GM23338 (cell line): ENCODE results near the gene SEC24C. TPM values are rescaled to one million over a fixed set of nuclear protein-coding genes. Genes with fewer than 3 reads are reported as not detected.

Experiments
- ATAC-seq: fragments of 200-7000 bp; cut with Tn5 transposase; 3 replicates; pipeline ENCODE4 v1.9.1; 2020
- DNase-seq: peaks from one replicate; pipeline ENCODE4 v3.0.0-alpha.2; 2015; ENCODE audit warnings: low spot score
- H2AFZ ChIP-seq: fragments of 200-600 bp; sonication (generic); 2 replicates; pipeline ENCODE4 v1.8.0; 2016; ENCODE audit warnings: antibody characterized with exemption, mild to moderate bottlenecking, moderate library complexity
- H3F3A ChIP-seq: fragments of 200-600 bp; sonication (generic); replicated peaks from 2 replicates; pipeline ENCODE4 v1.8.0; 2017; ENCODE audit warnings: antibody characterized with exemption, mixed run types, low read depth
- H3K27ac ChIP-seq: fragments of 200-600 bp; sonication (generic); 2 replicates; pipeline ENCODE4 v1.6.1; 2016; ENCODE audit warnings: low read depth
- H3K27me3 ChIP-seq: fragments of 200-600 bp; sonication (generic); 2 replicates; pipeline ENCODE4 v1.8.0; 2016; ENCODE audit warnings: mild to moderate bottlenecking, mixed run types, moderate library complexity; ENCODE audit not compliant: insufficient read depth
- H3K36me3 ChIP-seq: fragments of 200-600 bp; sonication (generic); 2 replicates; pipeline ENCODE4 v1.8.0; 2016; ENCODE audit warnings: mild to moderate bottlenecking; ENCODE audit not compliant: insufficient read depth
- H3K4me1 ChIP-seq: fragments of 200-600 bp; sonication (generic); 2 replicates; pipeline ENCODE4 v1.8.0; 2016; ENCODE audit warnings: mild to moderate bottlenecking, moderate library complexity; ENCODE audit not compliant: insufficient read depth
- H3K4me2 ChIP-seq: fragments of 200-600 bp; sonication (generic); 2 replicates; pipeline ENCODE4 v1.7.1; 2017; ENCODE audit warnings: mixed run types
- H3K4me3 ChIP-seq: fragments of 200-600 bp; sonication (generic); 2 replicates; pipeline ENCODE4 v1.6.1; 2016; ENCODE audit warnings: mixed run types
- H3K79me2 ChIP-seq: fragments of 200-600 bp; sonication (generic); replicated peaks from 2 replicates; pipeline ENCODE4 v1.8.0; 2017; ENCODE audit warnings: mild to moderate bottlenecking; ENCODE audit not compliant: insufficient read depth
- H3K9me2 ChIP-seq: fragments of 200-600 bp; sonication (generic); 2 replicates; pipeline ENCODE4 v1.8.0; 2017; ENCODE audit not compliant: insufficient read depth
- H4K20me1 ChIP-seq: fragments of 200-600 bp; sonication (generic); replicated peaks from 2 replicates; pipeline ENCODE4 v1.8.0; 2017; ENCODE audit warnings: mild to moderate bottlenecking; ENCODE audit not compliant: insufficient read depth
- H3K27ac Mint-ChIP-seq: 2 replicates; pipeline ENCODE4 v1.8.0; 2020; ENCODE audit warnings: inconsistent platforms, mild to moderate bottlenecking, moderate library complexity, mixed read lengths
- H3K27me3 Mint-ChIP-seq: 3 replicates; pipeline ENCODE4 v1.8.0; 2022; ENCODE audit warnings: low read depth, mild to moderate bottlenecking, moderate library complexity, mixed read lengths, inconsistent platforms; ENCODE audit not compliant: insufficient read depth, poor library complexity
- H3K36me3 Mint-ChIP-seq: 3 replicates; pipeline ENCODE4 v1.8.0; 2021; ENCODE audit warnings: low read depth, mild to moderate bottlenecking, inconsistent platforms, moderate library complexity, mixed read lengths
- H3K4me1 Mint-ChIP-seq: 3 replicates; pipeline ENCODE4 v1.8.0; 2020; ENCODE audit warnings: mild to moderate bottlenecking, inconsistent platforms, mixed read lengths
- H3K4me3 Mint-ChIP-seq: 3 replicates; pipeline ENCODE4 v1.8.0; 2021; ENCODE audit warnings: moderate library complexity, mild to moderate bottlenecking, inconsistent platforms, mixed read lengths
- H3K9me3 Mint-ChIP-seq: 3 replicates; pipeline ENCODE4 v1.8.0; 2020; ENCODE audit warnings: moderate library complexity, mild to moderate bottlenecking, inconsistent platforms, mixed read lengths
- CREB1 ChIP-seq: fragments of 250-450 bp; sonication (Bioruptor Pico); IDR thresholded peaks from 2 replicates; pipeline ENCODE4 v1.5.0; 2020; ENCODE audit warnings: low read depth, mild to moderate bottlenecking, moderate library complexity
- EZH2phosphoT487 ChIP-seq: fragments of 200-600 bp; sonication (generic); IDR thresholded peaks from one replicate; pipeline ENCODE4 v1.8.1; 2018; ENCODE audit warnings: antibody characterized with exemption; ENCODE audit not compliant: unreplicated experiment
- JUNB ChIP-seq: IDR thresholded peaks from one replicate; pipeline ENCODE4 v1.6.1; 2016; ENCODE audit warnings: antibody characterized with exemption; ENCODE audit not compliant: unreplicated experiment
- polyA plus RNA-seq: library from polyadenylated mRNA; unstranded; fragments of >200 nt; fragmentation: Nextera tagmentation; extraction: Ambion mirVana; gene quantifications from 2 replicates; pipeline ENCODE4 v1.2.1, GENCODE V29; 2016
- total RNA-seq: library from RNA; depleted of rRNA; stranded (reverse); fragments of >200 nt; shearing (Covaris generic); gene quantifications from 2 replicates; pipeline ENCODE4 v1.2.3, GENCODE V29; 2014
- TF ChIP-seq, protein P1 (sequence below), 2 experiments: fragments of 200-600 bp in 1 of 2; sonication (generic) in 1 of 2; conservative IDR thresholded peaks; 2 replicates each; pipeline versions ENCODE4 v1.5.1 to v1.6.1; 2016 to 2017; ENCODE audit warnings: antibody characterized with exemption in 2 of 2, low read depth in 2 of 2, mild to moderate bottlenecking in 2 of 2, moderate library complexity in 1 of 2
- TF ChIP-seq, protein P2 (sequence below): fragments of 250-450 bp; sonication (Bioruptor Pico); IDR thresholded peaks from 2 replicates; pipeline ENCODE4 v1.5.0; 2020; ENCODE audit warnings: mild to moderate bottlenecking, moderate library complexity
- TF ChIP-seq, protein P3 (sequence below): IDR thresholded peaks from 2 replicates; pipeline ENCODE4 v1.6.1; 2016; ENCODE audit warnings: antibody characterized with exemption
- TF ChIP-seq, protein P4 (sequence below): IDR thresholded peaks from one replicate; pipeline ENCODE4 v1.6.1; 2018; ENCODE audit warnings: antibody characterized with exemption; ENCODE audit not compliant: unreplicated experiment

The SEC24C gene
- total and polyA plus RNA-seq, 2 experiments from 2014 or later, result 16.9 to 64.2 TPM

DNA sequence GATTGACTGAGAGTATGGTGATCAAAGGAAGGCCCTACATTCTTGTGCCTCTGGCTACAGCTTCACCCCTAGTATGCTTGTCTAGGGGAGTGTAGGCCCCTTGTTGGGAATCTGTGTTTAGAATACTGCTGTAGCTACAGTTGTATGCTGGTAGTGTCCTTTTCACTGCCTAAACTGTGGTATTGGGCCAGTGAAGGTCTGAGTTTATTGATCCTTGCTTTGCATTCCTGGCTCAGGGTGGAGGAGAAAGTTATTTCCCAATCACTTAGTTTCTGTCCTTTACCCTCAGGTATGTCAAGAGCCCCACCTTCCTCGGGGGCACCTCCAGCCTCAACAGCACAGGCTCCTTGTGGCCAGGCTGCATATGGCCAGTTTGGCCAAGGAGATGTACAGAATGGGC is 6.6 kb downstream of the SEC24C start:
- H3K27me3 Mint-ChIP-seq, result peaks cover 5% of the 10 kb centered on the region
- Histone ChIP-seq H3K36me3 (peaks cover 26% of the 10 kb centered on the region), H3K4me1 (no peaks in the 10 kb centered on the region), H3K27ac (no peak overlapping the region), H4K20me1 (peaks cover 6% of the 10 kb centered on the region), H3F3A (0 out of 2 replicates have a peak, but pooled peaks cover 4% of the 10 kb centered on the region), H3K4me3 (no peak overlapping the region), H3K79me2 (peaks cover 14% of the 10 kb centered on the region; the same call in 1 of the 2 replicates), H3K27me3 (no peaks in the 10 kb centered on the region), H3K9me2 (no peaks in the 10 kb centered on the region), H3K4me2 (no peak overlapping the region), H2AFZ (no peak overlapping the region)
- H3K4me3 Mint-ChIP-seq, result no peak overlapping the region
- H3K4me1 Mint-ChIP-seq, result no peaks in the 10 kb centered on the region; the same call in 2 of the 3 replicates
- ATAC-seq (no peak), DNase-seq (no peak)
- peaks cover 18% of the 10 kb centered on the region for H3K36me3 Mint-ChIP-seq
- H3K9me3 Mint-ChIP-seq, result no peaks in the 10 kb centered on the region
- H3K27ac Mint-ChIP-seq, result no peak overlapping the region
- TF ChIP-seq, protein P1, sequence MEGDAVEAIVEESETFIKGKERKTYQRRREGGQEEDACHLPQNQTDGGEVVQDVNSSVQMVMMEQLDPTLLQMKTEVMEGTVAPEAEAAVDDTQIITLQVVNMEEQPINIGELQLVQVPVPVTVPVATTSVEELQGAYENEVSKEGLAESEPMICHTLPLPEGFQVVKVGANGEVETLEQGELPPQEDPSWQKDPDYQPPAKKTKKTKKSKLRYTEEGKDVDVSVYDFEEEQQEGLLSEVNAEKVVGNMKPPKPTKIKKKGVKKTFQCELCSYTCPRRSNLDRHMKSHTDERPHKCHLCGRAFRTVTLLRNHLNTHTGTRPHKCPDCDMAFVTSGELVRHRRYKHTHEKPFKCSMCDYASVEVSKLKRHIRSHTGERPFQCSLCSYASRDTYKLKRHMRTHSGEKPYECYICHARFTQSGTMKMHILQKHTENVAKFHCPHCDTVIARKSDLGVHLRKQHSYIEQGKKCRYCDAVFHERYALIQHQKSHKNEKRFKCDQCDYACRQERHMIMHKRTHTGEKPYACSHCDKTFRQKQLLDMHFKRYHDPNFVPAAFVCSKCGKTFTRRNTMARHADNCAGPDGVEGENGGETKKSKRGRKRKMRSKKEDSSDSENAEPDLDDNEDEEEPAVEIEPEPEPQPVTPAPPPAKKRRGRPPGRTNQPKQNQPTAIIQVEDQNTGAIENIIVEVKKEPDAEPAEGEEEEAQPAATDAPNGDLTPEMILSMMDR (conservative IDR thresholded peaks at IDR 0.05; ENCODE audit: low read depth in 2 of 2), result no peak
- TF ChIP-seq EZH2phosphoT487, result no peak
- TF ChIP-seq, protein P2, sequence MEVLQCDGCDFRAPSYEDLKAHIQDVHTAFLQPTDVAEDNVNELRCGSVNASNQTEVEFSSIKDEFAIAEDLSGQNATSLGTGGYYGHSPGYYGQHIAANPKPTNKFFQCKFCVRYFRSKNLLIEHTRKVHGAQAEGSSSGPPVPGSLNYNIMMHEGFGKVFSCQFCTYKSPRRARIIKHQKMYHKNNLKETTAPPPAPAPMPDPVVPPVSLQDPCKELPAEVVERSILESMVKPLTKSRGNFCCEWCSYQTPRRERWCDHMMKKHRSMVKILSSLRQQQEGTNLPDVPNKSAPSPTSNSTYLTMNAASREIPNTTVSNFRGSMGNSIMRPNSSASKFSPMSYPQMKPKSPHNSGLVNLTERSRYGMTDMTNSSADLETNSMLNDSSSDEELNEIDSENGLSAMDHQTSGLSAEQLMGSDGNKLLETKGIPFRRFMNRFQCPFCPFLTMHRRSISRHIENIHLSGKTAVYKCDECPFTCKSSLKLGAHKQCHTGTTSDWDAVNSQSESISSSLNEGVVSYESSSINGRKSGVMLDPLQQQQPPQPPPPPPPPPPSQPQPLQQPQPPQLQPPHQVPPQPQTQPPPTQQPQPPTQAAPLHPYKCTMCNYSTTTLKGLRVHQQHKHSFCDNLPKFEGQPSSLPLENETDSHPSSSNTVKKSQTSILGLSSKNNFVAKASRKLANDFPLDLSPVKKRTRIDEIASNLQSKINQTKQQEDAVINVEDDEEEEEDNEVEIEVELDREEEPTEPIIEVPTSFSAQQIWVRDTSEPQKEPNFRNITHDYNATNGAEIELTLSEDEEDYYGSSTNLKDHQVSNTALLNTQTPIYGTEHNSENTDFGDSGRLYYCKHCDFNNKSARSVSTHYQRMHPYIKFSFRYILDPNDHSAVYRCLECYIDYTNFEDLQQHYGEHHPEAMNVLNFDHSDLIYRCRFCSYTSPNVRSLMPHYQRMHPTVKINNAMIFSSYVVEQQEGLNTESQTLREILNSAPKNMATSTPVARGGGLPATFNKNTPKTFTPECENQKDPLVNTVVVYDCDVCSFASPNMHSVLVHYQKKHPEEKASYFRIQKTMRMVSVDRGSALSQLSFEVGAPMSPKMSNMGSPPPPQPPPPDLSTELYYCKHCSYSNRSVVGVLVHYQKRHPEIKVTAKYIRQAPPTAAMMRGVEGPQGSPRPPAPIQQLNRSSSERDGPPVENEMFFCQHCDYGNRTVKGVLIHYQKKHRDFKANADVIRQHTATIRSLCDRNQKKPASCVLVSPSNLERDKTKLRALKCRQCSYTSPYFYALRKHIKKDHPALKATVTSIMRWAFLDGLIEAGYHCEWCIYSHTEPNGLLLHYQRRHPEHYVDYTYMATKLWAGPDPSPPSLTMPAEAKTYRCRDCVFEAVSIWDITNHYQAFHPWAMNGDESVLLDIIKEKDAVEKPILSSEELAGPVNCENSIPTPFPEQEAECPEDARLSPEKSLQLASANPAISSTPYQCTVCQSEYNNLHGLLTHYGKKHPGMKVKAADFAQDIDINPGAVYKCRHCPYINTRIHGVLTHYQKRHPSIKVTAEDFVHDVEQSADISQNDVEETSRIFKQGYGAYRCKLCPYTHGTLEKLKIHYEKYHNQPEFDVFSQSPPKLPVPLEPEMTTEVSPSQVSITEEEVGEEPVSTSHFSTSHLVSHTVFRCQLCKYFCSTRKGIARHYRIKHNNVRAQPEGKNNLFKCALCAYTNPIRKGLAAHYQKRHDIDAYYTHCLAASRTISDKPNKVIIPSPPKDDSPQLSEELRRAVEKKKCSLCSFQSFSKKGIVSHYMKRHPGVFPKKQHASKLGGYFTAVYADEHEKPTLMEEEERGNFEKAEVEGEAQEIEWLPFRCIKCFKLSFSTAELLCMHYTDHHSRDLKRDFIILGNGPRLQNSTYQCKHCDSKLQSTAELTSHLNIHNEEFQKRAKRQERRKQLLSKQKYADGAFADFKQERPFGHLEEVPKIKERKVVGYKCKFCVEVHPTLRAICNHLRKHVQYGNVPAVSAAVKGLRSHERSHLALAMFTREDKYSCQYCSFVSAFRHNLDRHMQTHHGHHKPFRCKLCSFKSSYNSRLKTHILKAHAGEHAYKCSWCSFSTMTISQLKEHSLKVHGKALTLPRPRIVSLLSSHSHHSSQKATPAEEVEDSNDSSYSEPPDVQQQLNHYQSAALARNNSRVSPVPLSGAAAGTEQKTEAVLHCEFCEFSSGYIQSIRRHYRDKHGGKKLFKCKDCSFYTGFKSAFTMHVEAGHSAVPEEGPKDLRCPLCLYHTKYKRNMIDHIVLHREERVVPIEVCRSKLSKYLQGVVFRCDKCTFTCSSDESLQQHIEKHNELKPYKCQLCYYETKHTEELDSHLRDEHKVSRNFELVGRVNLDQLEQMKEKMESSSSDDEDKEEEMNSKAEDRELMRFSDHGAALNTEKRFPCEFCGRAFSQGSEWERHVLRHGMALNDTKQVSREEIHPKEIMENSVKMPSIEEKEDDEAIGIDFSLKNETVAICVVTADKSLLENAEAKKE (CRISPR knock-in tag), result no peak
- no peak for TF ChIP-seq CREB1 (CRISPR knock-in tag)
- TF ChIP-seq, protein P3, sequence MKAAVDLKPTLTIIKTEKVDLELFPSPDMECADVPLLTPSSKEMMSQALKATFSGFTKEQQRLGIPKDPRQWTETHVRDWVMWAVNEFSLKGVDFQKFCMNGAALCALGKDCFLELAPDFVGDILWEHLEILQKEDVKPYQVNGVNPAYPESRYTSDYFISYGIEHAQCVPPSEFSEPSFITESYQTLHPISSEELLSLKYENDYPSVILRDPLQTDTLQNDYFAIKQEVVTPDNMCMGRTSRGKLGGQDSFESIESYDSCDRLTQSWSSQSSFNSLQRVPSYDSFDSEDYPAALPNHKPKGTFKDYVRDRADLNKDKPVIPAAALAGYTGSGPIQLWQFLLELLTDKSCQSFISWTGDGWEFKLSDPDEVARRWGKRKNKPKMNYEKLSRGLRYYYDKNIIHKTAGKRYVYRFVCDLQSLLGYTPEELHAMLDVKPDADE, result no peak
- no peak for TF ChIP-seq JUNB
- TF ChIP-seq, protein P4, sequence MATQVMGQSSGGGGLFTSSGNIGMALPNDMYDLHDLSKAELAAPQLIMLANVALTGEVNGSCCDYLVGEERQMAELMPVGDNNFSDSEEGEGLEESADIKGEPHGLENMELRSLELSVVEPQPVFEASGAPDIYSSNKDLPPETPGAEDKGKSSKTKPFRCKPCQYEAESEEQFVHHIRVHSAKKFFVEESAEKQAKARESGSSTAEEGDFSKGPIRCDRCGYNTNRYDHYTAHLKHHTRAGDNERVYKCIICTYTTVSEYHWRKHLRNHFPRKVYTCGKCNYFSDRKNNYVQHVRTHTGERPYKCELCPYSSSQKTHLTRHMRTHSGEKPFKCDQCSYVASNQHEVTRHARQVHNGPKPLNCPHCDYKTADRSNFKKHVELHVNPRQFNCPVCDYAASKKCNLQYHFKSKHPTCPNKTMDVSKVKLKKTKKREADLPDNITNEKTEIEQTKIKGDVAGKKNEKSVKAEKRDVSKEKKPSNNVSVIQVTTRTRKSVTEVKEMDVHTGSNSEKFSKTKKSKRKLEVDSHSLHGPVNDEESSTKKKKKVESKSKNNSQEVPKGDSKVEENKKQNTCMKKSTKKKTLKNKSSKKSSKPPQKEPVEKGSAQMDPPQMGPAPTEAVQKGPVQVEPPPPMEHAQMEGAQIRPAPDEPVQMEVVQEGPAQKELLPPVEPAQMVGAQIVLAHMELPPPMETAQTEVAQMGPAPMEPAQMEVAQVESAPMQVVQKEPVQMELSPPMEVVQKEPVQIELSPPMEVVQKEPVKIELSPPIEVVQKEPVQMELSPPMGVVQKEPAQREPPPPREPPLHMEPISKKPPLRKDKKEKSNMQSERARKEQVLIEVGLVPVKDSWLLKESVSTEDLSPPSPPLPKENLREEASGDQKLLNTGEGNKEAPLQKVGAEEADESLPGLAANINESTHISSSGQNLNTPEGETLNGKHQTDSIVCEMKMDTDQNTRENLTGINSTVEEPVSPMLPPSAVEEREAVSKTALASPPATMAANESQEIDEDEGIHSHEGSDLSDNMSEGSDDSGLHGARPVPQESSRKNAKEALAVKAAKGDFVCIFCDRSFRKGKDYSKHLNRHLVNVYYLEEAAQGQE, result no peak
